ENCODE results near the gene COX7B2.

GRCh38 chr4:46900082-46900481 lies 9.0 kb downstream of the COX7B2 start:
- TF ChIP-seq POLR2A (conservative IDR thresholded peaks at IDR 0.05) (no peak), CEBPB (tag; IDR thresholded peaks at IDR 0.05) (no peak), CTCF (IDR thresholded peaks at IDR 0.05 in 2 of 3, conservative IDR thresholded peaks at IDR 0.05 in 1 of 3; ENCODE audit: insufficient read depth in 2 of 3, low read depth in 1 of 3, low read length in 3 of 3) (no peak), CREB3 (tag; conservative IDR thresholded peaks at IDR 0.05; ENCODE audit: low read depth) (no peak), KDM1A (IDR thresholded peaks at IDR 0.05) (no peak), POLR2AphosphoS5 (IDR thresholded peaks at IDR 0.05; ENCODE audit: control insufficient read depth, insufficient read depth, low read depth, low read length) (no peak), HDAC2 (IDR thresholded peaks at IDR 0.05) (no peak), U2AF2 (optimal IDR thresholded peaks at IDR 0.05; ENCODE audit: low read depth, low read length) (no peak), ZBTB1 (CRISPR knock-in tag; IDR thresholded peaks at IDR 0.05; ENCODE audit: borderline replicate concordance, low read depth) (no peak), POLR2AphosphoS2 (IDR thresholded peaks at IDR 0.05; ENCODE audit: low read length) (no peak)
- TF ChIP-seq, protein P1, sequence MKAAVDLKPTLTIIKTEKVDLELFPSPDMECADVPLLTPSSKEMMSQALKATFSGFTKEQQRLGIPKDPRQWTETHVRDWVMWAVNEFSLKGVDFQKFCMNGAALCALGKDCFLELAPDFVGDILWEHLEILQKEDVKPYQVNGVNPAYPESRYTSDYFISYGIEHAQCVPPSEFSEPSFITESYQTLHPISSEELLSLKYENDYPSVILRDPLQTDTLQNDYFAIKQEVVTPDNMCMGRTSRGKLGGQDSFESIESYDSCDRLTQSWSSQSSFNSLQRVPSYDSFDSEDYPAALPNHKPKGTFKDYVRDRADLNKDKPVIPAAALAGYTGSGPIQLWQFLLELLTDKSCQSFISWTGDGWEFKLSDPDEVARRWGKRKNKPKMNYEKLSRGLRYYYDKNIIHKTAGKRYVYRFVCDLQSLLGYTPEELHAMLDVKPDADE (conservative IDR thresholded peaks at IDR 0.05; ENCODE audit: control insufficient read depth, low read depth, low read length), result no peak
- TF ChIP-seq, protein P2, sequence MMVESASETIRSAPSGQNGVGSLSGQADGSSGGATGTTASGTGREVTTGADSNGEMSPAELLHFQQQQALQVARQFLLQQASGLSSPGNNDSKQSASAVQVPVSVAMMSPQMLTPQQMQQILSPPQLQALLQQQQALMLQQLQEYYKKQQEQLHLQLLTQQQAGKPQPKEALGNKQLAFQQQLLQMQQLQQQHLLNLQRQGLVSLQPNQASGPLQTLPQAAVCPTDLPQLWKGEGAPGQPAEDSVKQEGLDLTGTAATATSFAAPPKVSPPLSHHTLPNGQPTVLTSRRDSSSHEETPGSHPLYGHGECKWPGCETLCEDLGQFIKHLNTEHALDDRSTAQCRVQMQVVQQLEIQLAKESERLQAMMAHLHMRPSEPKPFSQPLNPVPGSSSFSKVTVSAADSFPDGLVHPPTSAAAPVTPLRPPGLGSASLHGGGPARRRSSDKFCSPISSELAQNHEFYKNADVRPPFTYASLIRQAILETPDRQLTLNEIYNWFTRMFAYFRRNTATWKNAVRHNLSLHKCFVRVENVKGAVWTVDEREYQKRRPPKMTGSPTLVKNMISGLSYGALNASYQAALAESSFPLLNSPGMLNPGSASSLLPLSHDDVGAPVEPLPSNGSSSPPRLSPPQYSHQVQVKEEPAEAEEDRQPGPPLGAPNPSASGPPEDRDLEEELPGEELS (CRISPR knock-in tag; IDR thresholded peaks at IDR 0.05; ENCODE audit: borderline replicate concordance), result no peak
